OCI-LY1 (cell line): ENCODE data around the gene NELFA.

Experiments used
- H2AFZ ChIP-seq: fragments of 200-600 bp; sonication (generic), shearing (Covaris generic); 2 replicates; pipeline ENCODE4 v1.6.0; 2014; ENCODE audit warnings: antibody characterized with exemption, mild to moderate bottlenecking, low read length
- H3F3A ChIP-seq: fragments of 200-600 bp; sonication (generic), shearing (Covaris generic); 2 replicates; pipeline ENCODE4 v1.6.0; 2014; ENCODE audit warnings: mild to moderate bottlenecking, antibody characterized with exemption, low read length, moderate library complexity; ENCODE audit not compliant: insufficient read depth
- H3K27ac ChIP-seq: fragments of 200-600 bp; sonication (generic); 2 replicates; pipeline ENCODE4 v1.5.1; 2014; ENCODE audit warnings: low read length, mixed run types, mild to moderate bottlenecking, low read depth; ENCODE audit not compliant: poor library complexity, severe bottlenecking
- H3K27me3 ChIP-seq: fragments of 200-600 bp; sonication (generic); 2 replicates; pipeline ENCODE4 v1.6.0; 2014; ENCODE audit warnings: antibody characterized with exemption, mild to moderate bottlenecking, low read length, moderate library complexity; ENCODE audit not compliant: insufficient read depth
- H3K36me3 ChIP-seq: fragments of 200-600 bp; sonication (generic); 2 replicates; pipeline ENCODE4 v1.6.1; 2014; ENCODE audit warnings: mild to moderate bottlenecking, antibody characterized with exemption, low read length, moderate library complexity, mixed read lengths; ENCODE audit not compliant: insufficient read depth
- H3K4me1 ChIP-seq: fragments of 200-600 bp; sonication (generic); 2 replicates; pipeline ENCODE4 v1.5.1; 2014; ENCODE audit warnings: mild to moderate bottlenecking, low read length, moderate library complexity; ENCODE audit not compliant: insufficient read depth, severe bottlenecking
- H3K4me2 ChIP-seq: fragments of 200-600 bp; sonication (generic), shearing (Covaris generic); 2 replicates; pipeline ENCODE4 v1.6.1; 2014; ENCODE audit warnings: low read length
- H3K4me3 ChIP-seq: fragments of 200-600 bp; sonication (generic); 2 replicates; pipeline ENCODE4 v1.5.1; 2014; ENCODE audit warnings: low read length, low read depth, mild to moderate bottlenecking, mixed read lengths; ENCODE audit not compliant: poor library complexity, severe bottlenecking
- H3K79me2 ChIP-seq: fragments of 200-600 bp; shearing (Covaris generic); 2 replicates; pipeline ENCODE4 v1.6.1; 2016; ENCODE audit warnings: mixed run types, low read length, mixed read lengths; ENCODE audit not compliant: insufficient read depth
- H3K9ac ChIP-seq: fragments of 200-600 bp; sonication (generic), shearing (Covaris generic); 2 replicates; pipeline ENCODE4 v1.6.1; 2014; ENCODE audit warnings: mild to moderate bottlenecking, low read length, mixed read lengths
- H3K9me2 ChIP-seq: fragments of 200-600 bp; sonication (generic), shearing (Covaris generic); 2 replicates; pipeline ENCODE4 v1.6.1; 2014; ENCODE audit warnings: low read depth, mild to moderate bottlenecking, low read length, mixed read lengths
- H3K9me3 ChIP-seq: fragments of 200-600 bp; shearing (Covaris generic); 2 replicates; pipeline ENCODE4 v1.6.1; 2014; ENCODE audit warnings: low read length, mixed read lengths
- H4K20me1 ChIP-seq: fragments of 200-600 bp; sonication (generic), shearing (Covaris generic); 2 replicates; pipeline ENCODE4 v1.6.0; 2016; ENCODE audit warnings: mild to moderate bottlenecking, low read length; ENCODE audit not compliant: insufficient read depth
- CTCF ChIP-seq: fragments of 200-600 bp; sonication (generic), shearing (Covaris generic); IDR thresholded peaks from 2 replicates; pipeline ENCODE4 v1.5.1; 2017; ENCODE audit warnings: mild to moderate bottlenecking, antibody characterized with exemption, low read length, moderate library complexity, mixed read lengths
- EZH2 ChIP-seq: fragments of 200-600 bp; sonication (generic), shearing (Covaris generic); IDR thresholded peaks from 2 replicates; pipeline ENCODE4 v1.8.0; 2017; ENCODE audit warnings: borderline replicate concordance, mixed run types, mild to moderate bottlenecking, antibody characterized with exemption, low read length, moderate library complexity, mixed read lengths

NELFA gene

GRCh38 chr4:1988327-1988724, 20.4 kb downstream of the NELFA start:
- Histone ChIP-seq H3K27ac (no peak overlapping the region), H3K27me3 (no peaks in the 10 kb centered on the region), H3K4me3 (no peak overlapping the region), H4K20me1 (no peaks in the 10 kb centered on the region), H3K4me2 (no peak overlapping the region), H3K79me2 (no peaks in the 10 kb centered on the region), H2AFZ (no peak overlapping the region), H3K4me1 (no peaks in the 10 kb centered on the region), H3K9me3 (no peaks in the 10 kb centered on the region), H3K36me3 (peaks cover 26% of the 10 kb centered on the region), H3F3A (no peaks in the 10 kb centered on the region), H3K9me2 (no peaks in the 10 kb centered on the region), H3K9ac (no peak overlapping the region)
- no peak for TF ChIP-seq CTCF
- no peak for TF ChIP-seq EZH2

GRCh38 chr4:1987721-1988326, 20.9 kb downstream of the NELFA start:
- Histone ChIP-seq H3K4me3 (no peak overlapping the region), H4K20me1 (no peaks in the 10 kb centered on the region), H3K9me3 (no peaks in the 10 kb centered on the region), H2AFZ (no peak overlapping the region), H3K36me3 (peaks cover 31% of the 10 kb centered on the region), H3K27me3 (no peaks in the 10 kb centered on the region), H3F3A (no peaks in the 10 kb centered on the region), H3K4me2 (no peak overlapping the region), H3K9ac (no peak overlapping the region), H3K27ac (no peak overlapping the region), H3K9me2 (no peaks in the 10 kb centered on the region), H3K79me2 (no peaks in the 10 kb centered on the region), H3K4me1 (no peaks in the 10 kb centered on the region)
- TF ChIP-seq CTCF (no peak), EZH2 (no peak)

- H3K9ac ChIP-seq = no peak overlapping the region
- no peaks in the 10 kb centered on the region for H4K20me1 ChIP-seq
- H3K36me3 ChIP-seq = peaks cover 36% of the 10 kb centered on the region
- no peak overlapping the region for H3K27ac ChIP-seq
- TF ChIP-seq EZH2 (no peak), CTCF (no peak)
- H2AFZ ChIP-seq = no peak overlapping the region
- no peaks in the 10 kb centered on the region for H3F3A ChIP-seq
- H3K9me2 ChIP-seq = no peaks in the 10 kb centered on the region
- H3K4me1 ChIP-seq = no peaks in the 10 kb centered on the region
- no peak overlapping the region for H3K4me2 ChIP-seq
- no peaks in the 10 kb centered on the region for H3K79me2 ChIP-seq
- H3K27me3 ChIP-seq = no peaks in the 10 kb centered on the region
- no peak overlapping the region for H3K4me3 ChIP-seq
- no peaks in the 10 kb centered on the region for H3K9me3 ChIP-seq
These were observed 21.5 kb downstream of the NELFA start for GRCh38 chr4:1987296-1987695.
